GM19395 (cell line): Measurements from ENCODE around the gene SPAG7.

Source experiments
- ATAC-seq: cut with Tn5 transposase; IDR thresholded peaks from one replicate; pipeline ENCODE4 v1.9.1; 2021; ENCODE audit warnings: mild to moderate bottlenecking, moderate library complexity; ENCODE audit not compliant: unreplicated experiment

SPAG7 gene

DNA sequence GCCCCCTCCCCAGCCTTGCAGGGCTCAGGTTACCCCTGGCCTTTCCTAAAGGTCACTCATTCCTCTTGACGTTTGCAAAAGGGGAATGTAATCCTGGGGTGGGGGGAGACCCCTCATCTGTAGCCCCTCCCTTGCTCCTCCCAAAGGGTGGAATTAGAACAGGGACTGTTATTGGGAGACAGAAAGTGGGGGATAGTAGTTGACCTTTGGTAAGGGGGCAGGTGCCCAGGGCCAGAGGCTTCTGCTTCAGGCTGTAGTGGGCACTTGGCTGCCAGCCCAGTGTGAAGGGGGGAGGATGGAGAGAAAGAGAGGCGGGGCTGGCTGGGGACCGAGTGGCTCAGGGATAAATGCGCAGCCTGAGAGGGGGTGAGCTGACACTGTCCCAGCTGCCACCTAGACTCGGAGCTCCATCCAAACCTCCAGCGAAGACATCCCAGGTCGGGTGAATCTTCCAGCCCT, 16.8 kb downstream of the SPAG7 start, which contains the start of gene ENO3:
Gene ENO3 (plus strand): TSS at position 374 of the 459 bp plus-strand sequence. CDS start 711 bp downstream, outside the sequence.
- ATAC-seq: no peak

- no peak for ATAC-seq
Observed at GRCh38 chr17:4950075-4950745, 17.4 kb downstream of the SPAG7 start.

DNA sequence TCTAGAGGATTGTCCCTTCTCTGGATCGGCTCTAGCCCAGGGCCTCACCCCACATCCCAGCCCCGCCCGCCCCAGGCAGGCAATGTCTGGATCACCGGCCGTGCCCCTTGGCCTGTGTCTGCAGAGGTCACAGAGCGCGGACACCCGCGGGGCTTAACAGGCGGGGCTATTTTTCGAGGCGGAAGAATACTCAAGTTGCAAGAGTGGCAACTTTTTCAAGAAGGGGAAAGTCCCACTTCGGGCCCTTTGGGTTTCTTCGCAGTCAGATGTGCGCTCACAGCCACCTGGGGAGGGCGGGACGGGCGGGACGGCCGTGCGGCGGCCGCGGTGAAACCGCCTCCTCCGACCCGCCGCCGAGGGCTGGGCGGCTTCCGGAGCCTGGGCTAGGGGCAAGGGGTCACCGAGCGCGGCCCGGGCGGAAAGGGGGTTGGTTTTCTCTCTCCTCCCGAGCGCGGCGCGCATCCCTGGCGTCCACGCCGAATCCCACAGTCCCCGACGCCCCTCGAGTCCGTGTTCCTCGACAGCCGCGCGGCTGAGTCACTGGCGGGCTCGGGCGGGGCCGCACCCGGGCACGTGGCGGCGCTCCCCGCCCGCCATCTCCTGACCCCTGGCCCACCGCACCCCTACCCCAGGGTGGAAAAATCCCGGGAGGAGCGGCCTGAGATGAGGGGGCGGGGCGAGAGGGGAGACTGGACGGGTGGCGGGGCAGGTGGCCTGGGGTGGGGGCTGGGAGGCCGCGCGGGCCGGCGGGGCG, 18.1 kb downstream of the SPAG7 start:
- ATAC-seq: peak; percentile 35

DNA sequence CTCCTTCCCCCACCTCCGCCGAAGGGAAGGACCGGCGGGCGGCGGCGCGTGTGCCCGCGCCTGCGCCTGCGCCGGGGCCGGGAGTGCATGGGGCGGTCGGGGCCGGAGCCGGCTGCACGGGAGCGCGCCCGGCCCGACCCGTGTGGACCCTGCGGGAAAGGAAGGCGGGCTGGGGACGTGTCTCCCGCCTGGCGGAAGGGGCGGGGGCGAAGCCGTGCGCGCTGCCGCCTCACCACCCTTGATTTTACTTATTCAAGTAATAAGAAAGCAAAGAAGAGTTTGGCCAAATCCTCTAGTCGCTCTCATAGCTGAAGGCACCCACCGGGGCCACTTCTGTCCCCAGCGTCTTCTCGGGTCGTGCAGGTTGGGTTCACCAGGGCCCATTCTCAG, 18.7 kb downstream of the SPAG7 start:
- peak; percentile 37 for ATAC-seq

- no peak for ATAC-seq
Observed at GRCh38 chr17:4948166-4948930, 19.3 kb downstream of the SPAG7 start, which contains the start of gene PFN1. TSS of gene PFN1 (minus strand) at chr17:4948530. CDS start at chr17:4948394, 136 bp downstream.

DNA sequence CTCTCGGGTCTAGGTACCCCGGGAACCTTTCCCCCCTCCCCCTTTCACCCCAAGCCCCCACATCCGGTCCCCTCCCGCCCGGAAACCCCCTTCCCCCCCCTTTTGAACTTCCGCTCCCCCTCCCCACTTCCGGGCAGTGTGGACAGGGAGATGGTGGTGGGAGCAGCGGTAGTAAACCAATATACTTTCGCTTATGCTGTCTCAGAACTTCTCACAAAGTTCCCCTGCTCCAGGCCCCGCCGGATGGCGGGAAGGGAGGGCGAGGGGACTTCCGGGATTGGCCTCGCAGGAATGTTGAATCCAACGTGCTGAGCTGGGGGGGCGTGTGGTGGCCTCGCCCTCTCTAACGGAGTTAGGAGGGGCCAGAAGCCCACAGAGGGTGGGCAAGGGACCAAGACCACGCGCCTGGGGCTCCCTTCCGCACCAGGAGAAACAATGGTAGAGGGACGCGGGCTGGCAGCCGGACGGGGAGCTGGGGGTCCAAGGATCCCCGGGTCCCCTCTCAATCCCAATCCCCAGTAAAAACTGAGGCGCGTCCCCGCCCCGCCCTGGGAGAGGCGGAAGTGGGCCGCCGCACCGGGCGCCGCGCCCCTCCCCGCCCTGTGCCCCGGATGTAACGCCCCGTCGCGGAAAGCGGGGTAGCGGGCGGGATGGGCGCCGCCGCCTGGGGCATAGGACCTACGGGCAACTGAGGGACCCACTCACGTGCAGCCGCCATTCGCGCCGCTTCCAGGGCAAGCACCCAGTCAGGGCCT, 20.0 kb downstream of the SPAG7 start:
- ATAC-seq: no peak

GRCh38 chr17:4947010-4947410, 20.6 kb downstream of the SPAG7 start:
- ATAC-seq: no peak

DNA sequence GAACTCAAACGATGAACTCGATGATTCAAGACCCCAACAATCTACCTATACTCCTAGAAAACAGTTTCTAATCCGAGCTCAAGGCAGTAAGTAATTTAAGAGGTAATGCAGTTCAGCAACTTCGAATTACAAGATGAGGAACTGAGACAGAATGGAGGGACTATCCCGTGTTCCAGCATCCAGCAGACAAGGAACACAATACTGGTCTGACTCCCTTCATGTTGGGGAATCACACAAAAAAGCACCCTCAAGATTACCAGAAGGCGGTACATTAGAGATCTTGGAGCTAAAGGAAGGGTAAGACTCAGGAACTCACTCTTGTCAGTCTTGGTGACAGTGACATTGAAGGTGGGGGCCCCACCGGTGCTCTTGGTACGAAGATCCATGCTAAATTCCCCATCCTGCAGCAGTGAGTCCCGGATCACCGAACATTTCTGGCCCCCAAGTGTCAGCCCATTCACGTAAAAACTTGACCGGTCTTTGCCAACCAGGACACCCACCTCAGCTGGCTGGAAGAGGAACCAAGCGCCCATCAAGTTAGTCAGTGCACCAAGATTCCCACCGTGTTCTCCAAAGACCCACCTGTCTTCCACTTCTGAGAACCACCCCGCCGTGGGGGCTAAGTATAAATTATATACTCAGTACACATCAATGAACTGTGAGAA, 21.2 kb downstream of the SPAG7 start:
- ATAC-seq: no peak

DNA sequence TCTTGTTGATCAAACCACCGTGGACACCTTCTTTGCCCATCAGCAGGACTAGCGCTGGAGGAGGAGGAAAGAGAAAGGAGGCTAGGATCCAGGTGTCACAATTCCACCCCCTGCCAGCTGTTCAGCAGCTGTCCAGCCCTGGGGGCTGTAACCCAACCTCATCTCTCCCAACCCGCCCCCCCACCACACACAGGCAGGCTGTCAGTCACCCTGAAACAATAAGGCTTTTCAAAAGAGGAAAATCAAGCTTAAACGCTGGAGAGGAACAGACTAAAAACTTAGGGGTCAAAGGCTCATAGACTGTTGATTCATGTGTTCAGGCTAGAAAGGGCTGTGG, 21.7 kb downstream of the SPAG7 start:
- ATAC-seq: no peak

DNA sequence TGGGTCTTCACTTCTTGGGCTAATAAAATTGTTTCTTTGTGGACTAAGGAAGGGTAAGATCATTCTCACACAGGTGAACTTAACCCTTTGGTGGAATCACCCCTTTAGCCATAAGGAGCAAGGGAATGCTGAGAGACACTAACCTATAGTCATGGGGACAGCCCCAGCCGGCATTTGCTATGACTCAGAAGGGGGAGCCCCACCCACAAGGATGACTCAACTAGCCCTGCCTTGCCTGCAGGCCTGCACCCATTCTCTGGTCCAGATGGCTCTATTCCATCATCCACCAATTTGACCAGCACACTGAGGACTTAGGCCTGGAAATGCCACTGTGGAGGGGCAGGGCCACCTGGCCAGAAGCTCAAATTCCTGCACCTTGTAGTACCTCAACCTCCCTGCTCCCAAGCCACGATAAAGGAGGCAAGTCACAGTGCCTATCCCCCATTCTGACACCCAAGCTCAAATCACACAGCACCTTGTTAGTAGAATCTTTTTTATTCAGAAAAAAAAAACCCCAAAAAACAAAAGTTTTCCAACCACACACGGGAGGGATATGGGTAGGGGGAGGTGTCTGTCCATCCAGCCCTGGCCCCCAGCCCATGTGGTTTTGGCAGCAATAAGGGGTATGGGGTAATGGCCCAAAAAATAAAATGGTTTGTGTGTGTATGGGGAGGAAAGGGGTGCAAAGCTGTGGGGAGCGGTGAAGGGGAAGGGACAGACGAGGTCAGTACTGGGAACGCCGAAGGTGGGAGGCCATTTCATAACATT, 22.3 kb downstream of the SPAG7 start:
- ATAC-seq: no peak

GRCh38 chr17:4944554-4945175, 23.0 kb downstream of the SPAG7 start:
- ATAC-seq: no peak

- no peak for ATAC-seq
Observed at GRCh38 chr17:4944163-4944553, 23.5 kb downstream of the SPAG7 start.

DNA sequence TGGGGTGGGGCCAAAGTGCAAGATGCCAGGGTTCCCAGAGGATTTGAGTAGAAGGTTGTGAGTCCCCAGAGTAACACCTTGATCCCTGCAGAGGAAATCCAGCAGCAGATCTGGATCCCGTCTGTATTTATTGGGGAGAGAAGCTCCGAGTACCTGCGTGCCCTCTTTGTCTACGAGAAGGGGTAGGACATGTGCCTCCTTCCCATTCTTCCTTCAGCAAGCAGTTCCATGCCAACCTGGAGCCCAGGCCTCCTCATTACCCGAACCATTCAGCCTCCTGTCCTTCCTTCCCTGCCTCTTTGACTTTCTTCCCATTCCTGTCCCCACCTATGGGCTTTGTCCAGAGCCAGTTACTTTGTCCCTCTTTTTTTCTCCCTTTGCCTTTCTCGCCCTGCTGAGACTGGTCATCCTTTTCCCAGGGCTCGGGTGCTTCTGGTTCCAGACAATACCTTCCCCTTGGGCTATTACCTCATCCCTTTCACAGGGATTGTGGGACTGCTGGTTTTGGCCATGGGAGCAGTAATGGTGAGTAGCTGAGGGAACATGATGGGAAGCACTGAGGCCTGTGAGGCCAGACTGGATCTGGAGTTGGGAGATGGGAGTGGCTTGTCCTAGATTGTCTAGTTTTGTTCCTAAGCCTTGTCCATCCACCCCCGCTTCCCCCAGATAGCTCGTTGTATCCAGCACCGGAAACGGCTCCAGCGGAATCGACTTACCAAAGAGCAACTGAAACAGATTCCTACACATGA, 24.7 kb downstream of the SPAG7 start:
- no peak for ATAC-seq

GRCh38 chr17:4941319-4941610, 26.4 kb downstream of the SPAG7 start:
- no peak for ATAC-seq

DNA sequence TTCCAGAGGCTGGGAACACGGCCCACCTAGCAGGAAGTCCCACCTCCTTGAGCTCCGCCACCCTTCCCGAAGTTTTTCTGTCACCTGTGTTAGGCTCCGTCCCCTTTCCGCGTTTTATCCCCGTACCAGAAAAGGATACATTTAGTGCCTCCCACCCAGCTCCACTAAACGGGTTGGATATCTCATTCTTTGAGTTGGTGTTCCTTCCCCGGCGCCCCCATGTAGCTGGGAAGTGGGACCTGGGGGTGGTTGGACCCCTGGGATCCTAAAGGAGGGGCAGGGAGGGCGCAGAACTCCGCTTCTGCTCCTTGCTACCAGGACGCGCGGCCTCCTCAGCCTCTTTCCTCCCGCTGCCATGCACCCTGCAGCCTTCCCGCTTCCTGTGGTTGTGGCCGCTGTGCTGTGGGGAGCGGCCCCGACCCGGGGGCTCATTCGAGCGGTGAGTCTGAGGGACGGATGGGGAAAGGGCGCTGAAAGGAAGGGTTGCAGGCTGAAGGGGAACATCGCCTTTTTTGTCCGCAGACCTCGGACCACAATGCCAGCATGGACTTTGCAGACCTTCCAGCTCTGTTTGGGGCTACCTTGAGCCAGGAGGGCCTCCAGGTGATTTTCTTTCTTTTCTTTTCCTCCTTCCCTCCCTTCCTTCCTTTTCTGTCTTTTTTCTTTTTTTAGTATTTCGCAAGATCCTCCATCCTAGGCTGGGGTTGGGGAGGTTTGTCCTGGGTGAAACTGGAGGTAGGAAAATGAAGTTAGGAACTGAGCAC, 26.9 kb downstream of the SPAG7 start:
- ATAC-seq: no peak

GRCh38 chr17:4939796-4940554, 27.6 kb downstream of the SPAG7 start, which contains the start of the genes RNF167 and SLC25A11:
TSS of gene RNF167 (plus strand) at chr17:4940268. CDS start at chr17:4940910, 642 bp downstream.
TSS of gene SLC25A11 (minus strand) at chr17:4940046. CDS start at chr17:4939910, 136 bp downstream.
- peak; percentile 75 for ATAC-seq

- peak; percentile 8 for ATAC-seq
Observed at GRCh38 chr17:4939546-4939795, 28.1 kb downstream of the SPAG7 start.
